Measurements from ENCODE around the gene NEURL3.

Gene NEURL3

GRCh38 chr2:96489663-96490062, 15.5 kb downstream of the NEURL3 start:
- Histone ChIP-seq H3K4me2 (ENCODE audit: low read length) (peak overlapping the region; percentile 23), H3K4me3 (ENCODE audit: low read length) (no peak overlapping the region), H3K4me1 (ENCODE audit: low read length) (peaks cover 30% of the 10 kb centered on the region), H3K36me3 (replicated peaks; ENCODE audit: low read depth, low read length) (peaks cover 3% of the 10 kb centered on the region), H2AFZ (ENCODE audit: low read depth, low read length) (no peak overlapping the region), H3K9me3 (ENCODE audit: insufficient read depth, low read length) (peaks cover 3% of the 10 kb centered on the region; the same call in 1 of the 2 replicates), H3K27me3 (ENCODE audit: low read depth, low read length) (peaks cover 6% of the 10 kb centered on the region; the same call in 1 of the 2 replicates), H4K20me1 (ENCODE audit: insufficient read depth, low read length) (no peaks in the 10 kb centered on the region), H3K79me2 (ENCODE audit: low read length) (no peaks in the 10 kb centered on the region), H3K27ac (ENCODE audit: low read length) (no peak overlapping the region), H3K9ac (ENCODE audit: low read length) (no peak overlapping the region)
- TF ChIP-seq EZH2phosphoT487 (IDR thresholded peaks at IDR 0.05; ENCODE audit: low read depth) (no peak), CTCF (IDR thresholded peaks at IDR 0.05; ENCODE audit: low read depth, low read length) (no peak)

GRCh38 chr2:96489261-96489660, 15.9 kb downstream of the NEURL3 start:
- Histone ChIP-seq H3K4me2 (ENCODE audit: low read length) (peak overlapping the region; percentile 23), H3K4me3 (ENCODE audit: low read length) (no peak overlapping the region), H2AFZ (ENCODE audit: low read depth, low read length) (no peak overlapping the region), H3K4me1 (ENCODE audit: low read length) (peaks cover 30% of the 10 kb centered on the region), H3K9ac (ENCODE audit: low read length) (no peak overlapping the region), H4K20me1 (ENCODE audit: insufficient read depth, low read length) (no peaks in the 10 kb centered on the region), H3K27ac (ENCODE audit: low read length) (no peak overlapping the region), H3K9me3 (ENCODE audit: insufficient read depth, low read length) (peaks cover under 1% of the 10 kb centered on the region; the same call in 1 of the 2 replicates), H3K36me3 (replicated peaks; ENCODE audit: low read depth, low read length) (peaks cover under 1% of the 10 kb centered on the region), H3K27me3 (ENCODE audit: low read depth, low read length) (peaks cover 5% of the 10 kb centered on the region; the same call in 1 of the 2 replicates), H3K79me2 (ENCODE audit: low read length) (no peaks in the 10 kb centered on the region)
- TF ChIP-seq CTCF (IDR thresholded peaks at IDR 0.05; ENCODE audit: low read depth, low read length): no peak

GRCh38 chr2:96486696-96487095, 18.5 kb downstream of the NEURL3 start:
- Histone ChIP-seq H3K4me3 (ENCODE audit: low read length) (peak overlapping the region; percentile 76), H3K9ac (ENCODE audit: low read length) (peak overlapping the region; percentile 51; the same call in 1 of the 2 replicates), H2AFZ (ENCODE audit: low read depth, low read length) (peak overlapping the region; percentile 86; the same call in 1 of the 2 replicates), H3K79me2 (ENCODE audit: low read length) (no peaks in the 10 kb centered on the region), H3K27me3 (ENCODE audit: low read depth, low read length) (no peaks in the 10 kb centered on the region), H3K27ac (ENCODE audit: low read length) (no peak overlapping the region), H3K9me3 (ENCODE audit: insufficient read depth, low read length) (no peaks in the 10 kb centered on the region), H4K20me1 (ENCODE audit: insufficient read depth, low read length) (no peaks in the 10 kb centered on the region), H3K4me2 (ENCODE audit: low read length) (peak overlapping the region; percentile 92), H3K36me3 (replicated peaks; ENCODE audit: low read depth, low read length) (no peaks in the 10 kb centered on the region), H3K4me1 (ENCODE audit: low read length) (peaks cover 27% of the 10 kb centered on the region)
- TF ChIP-seq EZH2phosphoT487 (IDR thresholded peaks at IDR 0.05; ENCODE audit: low read depth): no peak
- no peak for TF ChIP-seq CTCF (IDR thresholded peaks at IDR 0.05; ENCODE audit: low read depth, low read length)

DNA sequence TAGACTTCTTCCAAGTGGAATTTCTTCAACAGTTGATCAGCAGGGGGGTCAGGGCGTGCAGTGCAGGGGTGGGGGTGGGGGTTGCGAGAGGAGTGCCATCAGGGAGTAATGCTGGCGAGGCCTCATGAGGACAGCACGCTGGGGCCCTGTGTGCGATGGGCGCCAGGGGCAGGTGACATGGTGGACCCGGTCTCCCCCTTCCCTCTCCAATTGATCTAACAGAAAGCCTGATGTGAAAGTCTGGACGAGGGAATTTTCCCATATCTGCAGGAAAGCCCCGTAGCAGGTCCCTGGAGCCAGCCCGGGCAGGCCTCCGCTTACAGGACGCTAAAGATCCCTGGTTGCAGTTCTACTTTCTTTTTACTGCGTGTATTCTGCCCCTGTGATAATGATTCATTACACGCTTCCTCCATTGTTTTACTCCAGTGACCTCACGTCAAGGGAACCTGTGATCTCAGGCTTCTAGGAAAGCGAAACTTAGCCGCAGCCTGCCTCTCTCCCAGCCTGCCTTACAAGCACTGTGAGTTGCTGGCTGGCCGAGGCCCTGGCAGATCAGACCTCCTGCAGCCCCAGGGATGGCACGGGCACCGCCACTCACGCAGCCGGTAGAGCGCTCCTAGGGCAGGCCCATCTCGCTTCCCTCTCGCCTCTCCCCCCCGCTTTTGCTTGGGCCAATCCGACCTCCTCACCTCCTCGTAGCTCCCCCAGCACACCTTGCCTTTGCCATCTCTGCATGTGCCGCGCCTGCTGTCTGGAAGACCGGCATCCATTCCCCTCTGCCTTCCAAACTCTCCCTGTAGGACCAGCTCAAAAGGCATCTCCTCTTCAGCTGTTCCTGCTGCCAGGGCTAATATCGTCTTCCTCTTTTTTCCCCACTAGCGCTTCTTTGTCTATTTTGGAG, 19.2 kb downstream of the NEURL3 start:
- H3K36me3 ChIP-seq (replicated peaks; ENCODE audit: low read depth, low read length): no peaks in the 10 kb centered on the region
- peak overlapping the region; percentile 92 for H3K4me2 ChIP-seq (ENCODE audit: low read length)
- peak overlapping the region; percentile 17; the same call in 1 of the 2 replicates for H3K27ac ChIP-seq (ENCODE audit: low read length)
- peak overlapping the region; percentile 51 for H3K9ac ChIP-seq (ENCODE audit: low read length)
- H3K4me1 ChIP-seq (ENCODE audit: low read length): peaks cover 27% of the 10 kb centered on the region
- H3K9me3 ChIP-seq (ENCODE audit: insufficient read depth, low read length): no peaks in the 10 kb centered on the region
- no peaks in the 10 kb centered on the region for H4K20me1 ChIP-seq (ENCODE audit: insufficient read depth, low read length)
- no peaks in the 10 kb centered on the region for H3K79me2 ChIP-seq (ENCODE audit: low read length)
- peak overlapping the region; percentile 86 for H2AFZ ChIP-seq (ENCODE audit: low read depth, low read length)
- TF ChIP-seq EZH2phosphoT487 (IDR thresholded peaks at IDR 0.05; ENCODE audit: low read depth) (no peak), CTCF (IDR thresholded peaks at IDR 0.05; ENCODE audit: low read depth, low read length) (no peak)
- H3K27me3 ChIP-seq (ENCODE audit: low read depth, low read length): no peaks in the 10 kb centered on the region
- peak overlapping the region; percentile 76 for H3K4me3 ChIP-seq (ENCODE audit: low read length)
